Measurements from ENCODE around the gene SEZ6.

Gene SEZ6

GRCh38 chr17:28997806-28998205 lies 8.0 kb downstream of the SEZ6 start:
- peak; percentile 54 for DNase-seq

GRCh38 chr17:28996554-28997096 lies 9.2 kb downstream of the SEZ6 start:
- no peak for DNase-seq

GRCh38 chr17:28993645-28994426 lies 12.0 kb downstream of the SEZ6 start:
- no peak for DNase-seq

- DNase-seq = no peak
Observed at GRCh38 chr17:28992625-28993600, 12.9 kb downstream of the SEZ6 start.

- no peak for DNase-seq
Observed at GRCh38 chr17:28992185-28992584, 13.6 kb downstream of the SEZ6 start.

GRCh38 chr17:28991779-28992178 lies 14.1 kb downstream of the SEZ6 start:
- no peak for DNase-seq

GRCh38 chr17:28989028-28989427 lies 16.8 kb downstream of the SEZ6 start:
- no peak for DNase-seq

GRCh38 chr17:28988475-28988874 lies 17.4 kb downstream of the SEZ6 start:
- DNase-seq = no peak

- no peak for DNase-seq
Observed at GRCh38 chr17:28986714-28987655, 18.8 kb downstream of the SEZ6 start.

GRCh38 chr17:28985950-28986713 lies 19.7 kb downstream of the SEZ6 start:
- DNase-seq = peak; percentile 63

- peak; percentile 85 for DNase-seq
Observed at GRCh38 chr17:28983286-28984230, 22.3 kb downstream of the SEZ6 start.

GRCh38 chr17:28982131-28982793 lies 23.6 kb downstream of the SEZ6 start:
- no peak for DNase-seq

- DNase-seq = no peak
Observed at GRCh38 chr17:28978356-28978964, 27.4 kb downstream of the SEZ6 start.

- DNase-seq = no peak
Observed at GRCh38 chr17:28977659-28978355, 28.0 kb downstream of the SEZ6 start.

GRCh38 chr17:28975646-28976045 lies 30.2 kb downstream of the SEZ6 start:
- DNase-seq = no peak

- DNase-seq = no peak
Observed at GRCh38 chr17:28975031-28975430, 30.8 kb downstream of the SEZ6 start.

- no peak for DNase-seq
Observed at GRCh38 chr17:28974451-28974850, 31.4 kb downstream of the SEZ6 start.

- DNase-seq = no peak
Observed at GRCh38 chr17:28973425-28973824, 32.4 kb downstream of the SEZ6 start.

GRCh38 chr17:28972437-28972836 lies 33.4 kb downstream of the SEZ6 start:
- DNase-seq = peak; percentile 65
